H1 (cell line): Measurements from ENCODE around the gene PARP4. TPM values are rescaled to one million over a fixed set of nuclear protein-coding genes. Genes with fewer than 3 reads are reported as not detected.

Experiments
- CTCF ChIA-PET: fragments of 300-600 bp; sonication (Branson Sonifier 250); formaldehyde crosslinking; loops from one replicate; lab custom pipeline; 2021; ENCODE audit not compliant: partially characterized antibody; lab: Charles Lee
- POLR2A ChIA-PET: fragments of 300-600 bp; sonication (Branson Sonifier 250); formaldehyde crosslinking; loops from one replicate; lab custom pipeline; 2021; ENCODE audit warnings: inconsistent platforms; ENCODE audit not compliant: partially characterized antibody; lab: Charles Lee
- DNase-seq, 2 experiments: peaks; one replicate each; pipeline versions ENCODE4 v3.0.0 to v3.0.0-alpha.2; 2010 to 2022; ENCODE audit warnings: low spot score in 2 of 2, low read depth in 1 of 2, mixed read lengths in 1 of 2
- FAIRE-seq: peaks from 2 replicates; lab custom pipeline; 2011; peaks lifted over from hg19 to GRCh38; lab: Jason Lieb, UNC
- H2AFZ ChIP-seq: 2 replicates; pipeline ENCODE4 v1.8.1; 2012; ENCODE audit warnings: low read length, inconsistent platforms
- H2AK5ac ChIP-seq: 2 replicates; pipeline ENCODE4 v1.6.1; 2013; ENCODE audit warnings: low read depth, low read length
- H2BK120ac ChIP-seq: replicated peaks from 2 replicates; pipeline ENCODE3; 2013; ENCODE audit warnings: low read depth, low read length, inconsistent platforms
- H2BK12ac ChIP-seq: 2 replicates; pipeline ENCODE4 v1.6.1; 2013; ENCODE audit warnings: low read depth, low read length
- H2BK15ac ChIP-seq: 2 replicates; pipeline ENCODE4 v1.6.1; 2013; ENCODE audit warnings: low read length
- H2BK20ac ChIP-seq: 2 replicates; pipeline ENCODE4 v1.6.1; 2013; ENCODE audit warnings: low read length
- H2BK5ac ChIP-seq: 2 replicates; pipeline ENCODE4 v1.6.1; 2013; ENCODE audit warnings: low read depth, low read length
- H3K14ac ChIP-seq: 2 replicates; pipeline ENCODE4 v1.6.1; 2013; ENCODE audit warnings: inconsistent platforms; ENCODE audit not compliant: insufficient read length
- H3K18ac ChIP-seq: 2 replicates; pipeline ENCODE4 v1.6.1; 2013; ENCODE audit warnings: low read length; ENCODE audit errors: extremely low read depth
- H3K23ac ChIP-seq: 2 replicates; pipeline ENCODE4 v1.6.1; 2013; ENCODE audit warnings: inconsistent platforms; ENCODE audit not compliant: insufficient read length
- H3K23me2 ChIP-seq: 2 replicates; pipeline ENCODE4 v1.6.1; 2013; ENCODE audit warnings: low read depth, low read length
- H3K27ac ChIP-seq: 2 replicates; pipeline ENCODE4 v1.6.1; 2011; ENCODE audit warnings: low read depth, low read length, inconsistent platforms
- H3K27me3 ChIP-seq, 4 experiments: replicated peaks in 1 of 4; 1 replicate in 1 of 4; 2 replicates in 3 of 4; pipeline versions ENCODE4 v1.6.1 to v1.8.1; 2011 to 2013; ENCODE audit warnings: low read length in 3 of 4, mild to moderate bottlenecking in 3 of 4, inconsistent platforms in 2 of 4, mixed read lengths in 2 of 4, moderate library complexity in 1 of 4; ENCODE audit not compliant: control insufficient read depth in 3 of 4, insufficient read depth in 3 of 4; ENCODE audit errors: extremely low read depth in 1 of 4
- H3K36me3 ChIP-seq, 4 experiments: 2 replicates each; pipeline versions ENCODE4 v1.6.1 to v1.8.1; 2011 to 2013; ENCODE audit warnings: mild to moderate bottlenecking in 4 of 4, low read length in 3 of 4, moderate library complexity in 2 of 4, control low read depth in 1 of 4, inconsistent platforms in 1 of 4; ENCODE audit not compliant: insufficient read depth in 4 of 4, control insufficient read depth in 2 of 4
- H3K4ac ChIP-seq: replicated peaks from 2 replicates; pipeline ENCODE3; 2013; ENCODE audit warnings: low read length, low read depth, mixed read lengths, inconsistent platforms; ENCODE audit not compliant: insufficient read length
- H3K4me1 ChIP-seq, 4 experiments: replicated peaks in 1 of 4; 1 replicate in 1 of 4; 2 replicates in 3 of 4; pipeline versions ENCODE4 v1.6.1 to v1.8.1; 2011 to 2013; ENCODE audit warnings: low read length in 3 of 4, inconsistent platforms in 2 of 4, mixed read lengths in 1 of 4; ENCODE audit not compliant: insufficient read depth in 4 of 4, control insufficient read depth in 3 of 4
- H3K4me2 ChIP-seq, 2 experiments: 2 replicates each; pipeline versions ENCODE4 v1.6.1 to v1.8.1; 2011 to 2013; ENCODE audit warnings: low read depth in 2 of 2, low read length in 2 of 2, control low read depth in 1 of 2, inconsistent platforms in 1 of 2, mild to moderate bottlenecking in 1 of 2; ENCODE audit not compliant: insufficient read depth in 1 of 2
- H3K4me3 ChIP-seq, 4 experiments: fragments of 200-600, 300-600 bp in 1 of 4; sonication (generic), shearing (Covaris generic), sonication (Bioruptor Twin) in 1 of 4; 2 replicates each; pipeline versions ENCODE4 v1.5.1 to v1.8.1; 2011 to 2016; ENCODE audit warnings: low read length in 4 of 4, low read depth in 3 of 4, control low read depth in 2 of 4, inconsistent platforms in 2 of 4, mild to moderate bottlenecking in 2 of 4, mixed read lengths in 1 of 4, moderate library complexity in 1 of 4; ENCODE audit not compliant: insufficient read depth in 2 of 4; ENCODE audit errors: extremely low read depth in 1 of 4
- H3K56ac ChIP-seq: replicated peaks from 2 replicates; pipeline ENCODE3; 2013; ENCODE audit warnings: low read depth, mild to moderate bottlenecking, mixed read lengths, low read length, inconsistent platforms; ENCODE audit not compliant: insufficient read length
- H3K79me1 ChIP-seq: 2 replicates; pipeline ENCODE4 v1.6.1; 2013; ENCODE audit warnings: low read depth, low read length, control low read depth
- H3K79me2 ChIP-seq, 2 experiments: 2 replicates each; pipeline versions ENCODE4 v1.6.1 to v1.8.1; 2012 to 2013; ENCODE audit warnings: low read length in 2 of 2, mild to moderate bottlenecking in 2 of 2, inconsistent platforms in 1 of 2; ENCODE audit not compliant: insufficient read depth in 2 of 2, control insufficient read depth in 1 of 2
- H3K9ac ChIP-seq, 4 experiments: replicated peaks in 1 of 4; 1 replicate in 1 of 4; 2 replicates in 3 of 4; pipeline versions ENCODE4 v1.6.1 to v1.8.1; 2011 to 2013; ENCODE audit warnings: low read depth in 3 of 4, low read length in 3 of 4, control low read depth in 2 of 4, mild to moderate bottlenecking in 2 of 4, moderate library complexity in 2 of 4, inconsistent platforms in 1 of 4; ENCODE audit errors: extremely low read depth in 1 of 4
- H3K9me3 ChIP-seq, 2 experiments: 2 replicates each; pipeline versions ENCODE4 v1.6.1 to v1.8.1; 2012 to 2013; ENCODE audit warnings: mild to moderate bottlenecking in 2 of 2, moderate library complexity in 2 of 2, control low read depth in 1 of 2, inconsistent platforms in 1 of 2, low read depth in 1 of 2, low read length in 1 of 2, mixed read lengths in 1 of 2; ENCODE audit not compliant: insufficient read depth in 2 of 2
- H4K20me1 ChIP-seq, 2 experiments: replicated peaks in 1 of 2; 2 replicates each; pipeline versions ENCODE3 to v1.8.1; 2011 to 2013; ENCODE audit warnings: inconsistent platforms in 2 of 2, low read length in 2 of 2, mild to moderate bottlenecking in 1 of 2; ENCODE audit not compliant: insufficient read depth in 2 of 2, control insufficient read depth in 1 of 2
- H4K5ac ChIP-seq: 2 replicates; pipeline ENCODE4 v1.6.1; 2013; ENCODE audit warnings: low read length, low read depth, mixed read lengths, inconsistent platforms; ENCODE audit not compliant: insufficient read length
- H4K8ac ChIP-seq: 2 replicates; pipeline ENCODE4 v1.8.0; 2013; ENCODE audit warnings: mild to moderate bottlenecking, moderate library complexity, low read length, inconsistent platforms; ENCODE audit not compliant: insufficient read depth; ENCODE audit errors: extremely low read depth
- H4K91ac ChIP-seq: replicated peaks from 2 replicates; pipeline ENCODE3; 2013; ENCODE audit warnings: low read length, mixed read lengths, inconsistent platforms; ENCODE audit not compliant: insufficient read length
- BCL11A ChIP-seq, 2 experiments: IDR thresholded peaks; one replicate each; pipeline ENCODE4 v1.6.1; 2011; ENCODE audit warnings: low read depth in 2 of 2, low read length in 2 of 2, mild to moderate bottlenecking in 2 of 2
- JUND ChIP-seq: IDR thresholded peaks from 2 replicates; pipeline ENCODE4 v1.6.1; 2011; ENCODE audit warnings: mild to moderate bottlenecking, improper control_type of control experiment, low read length
- WGBS, 2 experiments: shearing (Covaris generic) in 1 of 2; methylation state at CpG; one replicate each; pipeline versions ENCODE4 v1.1.6 to v1.1.7; 2013 to 2015; ENCODE audit warnings: low lambda C conversion rate in 2 of 2, mixed read lengths in 2 of 2, inconsistent platforms in 1 of 2, low coverage in 1 of 2, missing lambda C conversion rate in 1 of 2; ENCODE audit not compliant: insufficient replicate concordance in 2 of 2, insufficient coverage in 1 of 2, insufficient read length in 1 of 2; ENCODE audit errors: extremely low coverage in 1 of 2, missing lambda C conversion rate in 1 of 2; 5-methylcytosine and 5-hydroxymethylcytosine counted together
- polyA plus RNA-seq, 7 experiments: library from polyadenylated mRNA; depleted of rRNA in 3 of 7; stranded (reverse) in 5 of 7; unstranded in 2 of 7; fragments of >200 nt in 5 of 7; fragments of 200-250 nt in 2 of 7; gene quantifications; 1 replicate in 5 of 7; 2 replicates in 1 of 7; 4 replicates in 1 of 7; pipeline versions ENCODE4 v1.2.1 to v1.2.3, GENCODE V29; 2011 to 2013; ENCODE audit warnings: missing spikeins in 2 of 7, mixed read lengths in 2 of 7
- total RNA-seq: library from RNA; stranded (reverse); fragmentation: NEBNext Ultra II Directional; extraction: Animal tissue kit (Norgen Biotek cat#: 25700); gene quantifications from 2 replicates; pipeline ENCODE4 v1.2.1, GENCODE V29; 2021

PARP4 gene
- total and polyA plus RNA-seq, 2 of the 8 experiments (the other 6 are each of a cell fraction or from before 2014, with no cell fraction given): 22.2 to 40.3 TPM

GRCh38 chr13:24493356-24493755 lies 19.2 kb downstream of the PARP4 start:
- Histone ChIP-seq H3K27me3 (no peaks in the 10 kb centered on the region), H3K27ac (no peak overlapping the region), H3K56ac (no peak overlapping the region), H3K36me3 (peaks cover 8 to 49% (median 31%) of the 10 kb centered on the region in 4 experiments)
- TF ChIP-seq BCL11A (IDR thresholded peaks at IDR 0.05; ENCODE audit: low read depth in 2 of 2, low read length in 2 of 2) (no peak), JUND (no peak)
- TF ChIP-seq, all 59 proteins: peak for 0
- no peak overlapping the region for H3K18ac ChIP-seq
- no peak overlapping the region for H4K91ac ChIP-seq
- no peak overlapping the region for H2AK5ac ChIP-seq
- no peaks in the 10 kb centered on the region for H3K79me2 ChIP-seq
- no peaks in the 10 kb centered on the region for H3K23me2 ChIP-seq
- FAIRE-seq: no peak
- H3K79me1 ChIP-seq: no peaks in the 10 kb centered on the region
- H3K4me2 ChIP-seq: no peak overlapping the region
- H4K8ac ChIP-seq: no peak overlapping the region
- no peak overlapping the region for H4K5ac ChIP-seq
- DNase-seq: no peak
- H3K14ac ChIP-seq: no peak overlapping the region
- ChIA-PET CTCF (interaction anchor here (1.0 kb wide), 1 partner anchor 9 kb away, joined by 3 read pairs; no protein-coding TSS in a partner anchor), POLR2A (no interaction called here)
- no peak overlapping the region for H3K23ac ChIP-seq
- H2BK12ac ChIP-seq: no peak overlapping the region
- H2BK120ac ChIP-seq: no peak overlapping the region
- H2BK5ac ChIP-seq: no peak overlapping the region
- no peak overlapping the region for H2AFZ ChIP-seq
- H3K4ac ChIP-seq: no peak overlapping the region
- no peak overlapping the region for H3K9ac ChIP-seq
- no peaks in the 10 kb centered on the region for H3K4me1 ChIP-seq
- H3K4me3 ChIP-seq: no peak overlapping the region
- 94% methylated on average over 6 of the region's 6 CpGs; no CpG with 5 or more reads in 1 of the 2 experiments for WGBS, 2 experiments
- peaks cover 0 to 2% of the 10 kb centered on the region in 2 experiments for H4K20me1 ChIP-seq
- no peaks in the 10 kb centered on the region for H3K9me3 ChIP-seq
- H2BK20ac ChIP-seq: no peak overlapping the region
- H2BK15ac ChIP-seq: no peak overlapping the region
